Vagina (tissue), 2 donors: ENCODE data around the gene SLC5A2. TPM values are rescaled to one million over a fixed set of nuclear protein-coding genes. Genes with fewer than 3 reads are reported as not detected.

Experiments
- DNase-seq, 2 donors: peaks; one replicate each; pipeline ENCODE4 v3.0.0-alpha.2; 2017; ENCODE audit errors: extremely low spot score in 2 of 2
- H3K27ac ChIP-seq: fragments of 200-600 bp; sonication (generic); one replicate; pipeline ENCODE4 v1.5.1; 2019
- H3K27me3 ChIP-seq: fragments of 200-600 bp; sonication (generic); one replicate; pipeline ENCODE4 v1.5.1; 2019
- H3K36me3 ChIP-seq, 2 donors: fragments of 200-600 bp; sonication (generic); one replicate each; pipeline ENCODE4 v1.5.1; 2017 to 2019
- H3K4me1 ChIP-seq: fragments of 200-600 bp; sonication (generic); one replicate; pipeline ENCODE4 v1.5.1; 2019
- H3K4me3 ChIP-seq, 2 donors: fragments of 200-600 bp; sonication (generic); 1 replicate in 1 of 2; 2 replicates in 1 of 2; pipeline ENCODE4 v1.5.1; 2016 to 2019
- H3K9me3 ChIP-seq: fragments of 200-600 bp; sonication (generic); one replicate; pipeline ENCODE4 v1.5.1; 2019
- CTCF ChIP-seq, 3 experiments: fragments of 450-650 bp in 2 of 3; fragments of 200-600 bp in 1 of 3; sonication (generic) in 1 of 3; IDR thresholded peaks; one replicate each; pipeline ENCODE4 v1.5.1; 2017 to 2019; ENCODE audit warnings: antibody characterized with exemption in 3 of 3, mild to moderate bottlenecking in 2 of 3, moderate library complexity in 2 of 3
- POLR2A ChIP-seq, 2 donors: fragments of 450-650 bp; IDR thresholded peaks; one replicate each; pipeline ENCODE4 v1.6.1; 2017; ENCODE audit warnings: antibody characterized with exemption in 2 of 2, mild to moderate bottlenecking in 2 of 2, moderate library complexity in 2 of 2
- POLR2AphosphoS5 ChIP-seq, 2 donors: sonication (generic); formaldehyde crosslinking; IDR thresholded peaks; one replicate each; pipeline ENCODE4 v1.9.0; 2017; ENCODE audit warnings: antibody characterized with exemption in 2 of 2, mild to moderate bottlenecking in 2 of 2, low read depth in 1 of 2; ENCODE audit not compliant: insufficient read depth in 1 of 2
- intact Hi-C: fragments of 100-400 bp; cut with DNase I; formaldehyde crosslinking; loops from one replicate; pipeline ENCODE4 v1.15.1; 2023
- total RNA-seq: library from RNA; depleted of rRNA; stranded (reverse); fragments of >200 nt; gene quantifications from one replicate; pipeline ENCODE4 v1.2.3, GENCODE V29; 2016

Gene SLC5A2
- total RNA-seq, 1 donor from 2014 or later, result not detected

- DNase-seq, result no peak
- Histone ChIP-seq H3K36me3 (peaks cover 0 to 54% of the 10 kb centered on the region in 2 donors), H3K27me3 (no peaks in the 10 kb centered on the region), H3K4me3 (no peak overlapping the region), H3K27ac (no peak overlapping the region), H3K4me1 (peaks cover 8% of the 10 kb centered on the region), H3K9me3 (no peaks in the 10 kb centered on the region)
- intact Hi-C loops, result no loop called here
- TF ChIP-seq CTCF (IDR thresholded peaks at IDR 0.05), result no peak
- no peak for TF ChIP-seq POLR2A (IDR thresholded peaks at IDR 0.05)
- TF ChIP-seq POLR2AphosphoS5 (IDR thresholded peaks at IDR 0.05; ENCODE audit: insufficient read depth in 1 of 2, low read depth in 1 of 2), result no peak
Observed at GRCh38 chr16:31466381-31466841, 16.5 kb upstream of the SLC5A2 start.

GRCh38 chr16:31467151-31467773 is 15.7 kb upstream of the SLC5A2 start:
- H3K36me3 ChIP-seq, result peaks cover 0 to 47% of the 10 kb centered on the region in 2 donors
- TF ChIP-seq POLR2A (IDR thresholded peaks at IDR 0.05), result no peak
- TF ChIP-seq POLR2AphosphoS5 (IDR thresholded peaks at IDR 0.05; ENCODE audit: insufficient read depth in 1 of 2, low read depth in 1 of 2), result no peak
- no peak for TF ChIP-seq CTCF (IDR thresholded peaks at IDR 0.05)
- H3K27ac ChIP-seq, result no peak overlapping the region
- H3K9me3 ChIP-seq, result no peaks in the 10 kb centered on the region
- intact Hi-C loops, result no loop called here
- no peaks in the 10 kb centered on the region for H3K27me3 ChIP-seq
- no peak for DNase-seq
- H3K4me3 ChIP-seq, result no peak overlapping the region
- peaks cover 13% of the 10 kb centered on the region for H3K4me1 ChIP-seq

GRCh38 chr16:31467858-31468257 is 15.1 kb upstream of the SLC5A2 start:
- DNase-seq, result no peak
- peaks cover 0 to 41% of the 10 kb centered on the region in 2 donors for H3K36me3 ChIP-seq
- no peaks in the 10 kb centered on the region for H3K9me3 ChIP-seq
- H3K4me3 ChIP-seq, result no peak overlapping the region
- H3K27ac ChIP-seq, result no peak overlapping the region
- TF ChIP-seq POLR2AphosphoS5 (IDR thresholded peaks at IDR 0.05; ENCODE audit: insufficient read depth in 1 of 2, low read depth in 1 of 2) (no peak), POLR2A (IDR thresholded peaks at IDR 0.05) (no peak), CTCF (IDR thresholded peaks at IDR 0.05) (no peak)
- H3K27me3 ChIP-seq, result no peaks in the 10 kb centered on the region
- H3K4me1 ChIP-seq, result peaks cover 19% of the 10 kb centered on the region
- intact Hi-C loops, result no loop called here

GRCh38 chr16:31470615-31471014 is 12.3 kb upstream of the SLC5A2 start:
- DNase-seq, result no peak
- Histone ChIP-seq H3K36me3 (peaks cover 0 to 41% of the 10 kb centered on the region in 2 donors), H3K4me1 (peaks cover 30% of the 10 kb centered on the region), H3K4me3 (peak overlapping the region in 1 of 2 donors; percentile 72), H3K9me3 (no peaks in the 10 kb centered on the region), H3K27me3 (no peaks in the 10 kb centered on the region), H3K27ac (peak overlapping the region; percentile 96)
- no peak for TF ChIP-seq CTCF (IDR thresholded peaks at IDR 0.05)
- no peak for TF ChIP-seq POLR2A (IDR thresholded peaks at IDR 0.05)
- no peak for TF ChIP-seq POLR2AphosphoS5 (IDR thresholded peaks at IDR 0.05; ENCODE audit: insufficient read depth in 1 of 2, low read depth in 1 of 2)
- intact Hi-C loops, result loop anchor here (5.0 kb wide), 1 partner anchor 37 kb away; the partner anchor contains the start of gene RUSF1

GRCh38 chr16:31471241-31471874 is 11.6 kb upstream of the SLC5A2 start:
- TF ChIP-seq CTCF (IDR thresholded peaks at IDR 0.05) (no peak), POLR2A (IDR thresholded peaks at IDR 0.05) (no peak), POLR2AphosphoS5 (IDR thresholded peaks at IDR 0.05; ENCODE audit: insufficient read depth in 1 of 2, low read depth in 1 of 2) (no peak)
- H3K4me3 ChIP-seq, result peak overlapping the region; percentile 72 to 76
- H3K27me3 ChIP-seq, result no peaks in the 10 kb centered on the region
- intact Hi-C loops, result loop anchor here (5.0 kb wide), 1 partner anchor 36 kb away; the partner anchor contains the start of gene RUSF1
- no peaks in the 10 kb centered on the region for H3K9me3 ChIP-seq
- H3K4me1 ChIP-seq, result peaks cover 33% of the 10 kb centered on the region
- peaks cover 0 to 40% of the 10 kb centered on the region in 2 donors for H3K36me3 ChIP-seq
- H3K27ac ChIP-seq, result peak overlapping the region; percentile 96
- no peak for DNase-seq
